Brain pericyte (primary cell): ENCODE measurements around the gene TRMU.

ENCODE experiments used
- DNase-seq: peaks from one replicate; pipeline ENCODE4 v3.0.0-alpha.2; 2012; ENCODE audit warnings: low read depth, low spot score

TRMU gene

GRCh38 chr22:46336119-46337078, 885 bp downstream of the TRMU start:
- DNase-seq, result no peak

DNA sequence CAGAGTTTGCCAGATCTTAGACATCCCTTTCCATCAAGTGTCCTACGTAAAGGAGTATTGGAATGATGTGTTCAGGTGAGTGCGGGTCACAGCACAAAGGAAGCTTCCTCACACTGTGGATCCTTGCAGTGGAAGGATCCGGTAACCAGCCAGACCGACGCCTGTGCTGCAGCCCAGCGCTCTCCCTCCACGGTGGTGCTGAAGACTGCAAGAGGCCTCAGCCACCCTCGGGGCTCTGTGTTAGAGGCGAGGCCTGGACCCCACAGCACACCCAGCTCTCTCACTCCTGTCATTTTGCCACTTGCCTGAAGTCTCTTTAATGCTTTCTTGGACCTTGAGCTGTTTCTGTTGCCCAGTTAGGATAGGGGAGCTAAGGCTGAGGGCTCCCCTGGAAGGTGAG, 2.4 kb downstream of the TRMU start:
- DNase-seq, result no peak

GRCh38 chr22:46338636-46339035, 3.1 kb downstream of the TRMU start:
- no peak for DNase-seq

DNA sequence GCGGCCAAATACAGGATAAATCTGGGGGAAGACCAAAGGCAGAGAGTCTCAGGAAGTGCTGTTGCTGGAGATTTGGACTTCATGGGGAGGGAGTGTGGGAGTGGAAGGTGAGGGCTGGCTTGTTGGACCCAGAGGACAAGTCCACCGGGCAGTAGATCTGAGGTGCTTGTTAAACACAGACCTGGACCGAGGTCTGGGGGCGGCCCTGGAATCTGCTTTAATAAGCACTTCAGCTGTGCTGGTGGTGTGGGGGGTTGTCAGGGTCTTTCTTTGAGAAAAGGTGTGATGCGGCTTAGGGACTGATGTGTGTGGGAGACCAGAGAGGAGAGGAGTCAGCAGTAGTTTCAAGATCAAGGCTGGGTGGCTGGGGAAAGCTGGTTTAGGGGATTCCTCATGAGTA, 4.4 kb downstream of the TRMU start:
- no peak for DNase-seq

- DNase-seq, result no peak
Observed at GRCh38 chr22:46340676-46341075, 5.2 kb downstream of the TRMU start.

GRCh38 chr22:46346680-46347405, 11.3 kb downstream of the TRMU start:
- DNase-seq, result no peak

DNA sequence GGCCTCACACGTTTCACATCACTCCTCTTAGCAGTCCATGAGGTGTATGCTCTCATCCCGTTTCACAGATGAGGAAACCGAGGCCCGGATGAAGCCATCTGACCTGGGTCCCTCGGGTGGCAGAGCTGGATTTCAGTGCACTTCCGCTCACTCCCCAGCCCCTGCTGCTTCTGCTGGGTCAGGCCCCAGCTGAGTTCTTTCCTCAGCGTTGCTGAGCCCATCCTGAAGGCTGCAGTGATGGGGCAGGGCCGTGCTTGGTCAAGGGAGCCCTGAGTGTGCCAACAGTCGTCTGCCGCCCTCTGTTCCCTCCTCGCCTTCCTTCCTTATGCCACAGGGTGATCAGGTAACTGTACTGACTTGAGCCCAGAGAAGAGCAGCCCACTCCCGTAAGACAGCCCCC, 12.1 kb downstream of the TRMU start:
- no peak for DNase-seq

- DNase-seq, result no peak
Observed at GRCh38 chr22:46348099-46348695, 12.7 kb downstream of the TRMU start.

DNA sequence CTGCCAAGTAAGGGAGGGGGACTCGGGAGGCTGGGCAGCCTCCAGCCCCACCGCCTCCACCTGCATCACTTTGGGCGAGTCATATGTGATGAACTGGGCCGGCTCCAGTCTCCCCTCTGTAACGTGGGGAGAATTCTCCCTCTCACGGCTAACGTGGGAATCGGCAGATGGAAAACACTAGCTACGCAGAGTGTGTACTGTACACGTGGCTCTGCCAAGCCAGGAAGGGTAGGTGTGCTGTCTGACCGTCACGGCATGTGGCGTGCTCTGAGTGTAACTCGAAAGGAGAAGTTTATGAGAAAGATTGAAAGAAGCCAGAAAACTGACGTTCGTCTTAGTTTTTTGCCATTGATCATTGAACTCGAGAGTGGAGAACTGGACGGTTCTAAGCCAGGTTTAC, 13.7 kb downstream of the TRMU start:
- no peak for DNase-seq

DNA sequence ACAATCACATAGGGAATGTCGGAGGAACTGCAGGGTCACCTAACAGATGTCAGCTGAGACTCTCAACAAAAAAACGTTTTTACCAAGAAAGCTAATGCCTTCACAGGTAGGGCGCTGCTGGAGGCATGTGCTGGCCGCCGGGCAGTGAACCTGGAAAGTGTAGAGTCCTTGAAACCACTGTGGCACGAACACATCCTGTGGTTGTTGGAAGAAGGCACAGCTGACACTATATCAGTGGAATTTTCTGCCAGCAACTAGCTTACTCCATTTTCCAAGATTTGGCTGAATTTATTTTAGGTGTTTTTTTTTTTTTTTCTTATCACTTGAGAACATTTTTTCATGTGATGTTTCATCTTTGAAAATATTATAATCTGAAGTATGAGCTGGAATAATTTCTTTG, 14.2 kb downstream of the TRMU start:
- DNase-seq, result no peak

DNA sequence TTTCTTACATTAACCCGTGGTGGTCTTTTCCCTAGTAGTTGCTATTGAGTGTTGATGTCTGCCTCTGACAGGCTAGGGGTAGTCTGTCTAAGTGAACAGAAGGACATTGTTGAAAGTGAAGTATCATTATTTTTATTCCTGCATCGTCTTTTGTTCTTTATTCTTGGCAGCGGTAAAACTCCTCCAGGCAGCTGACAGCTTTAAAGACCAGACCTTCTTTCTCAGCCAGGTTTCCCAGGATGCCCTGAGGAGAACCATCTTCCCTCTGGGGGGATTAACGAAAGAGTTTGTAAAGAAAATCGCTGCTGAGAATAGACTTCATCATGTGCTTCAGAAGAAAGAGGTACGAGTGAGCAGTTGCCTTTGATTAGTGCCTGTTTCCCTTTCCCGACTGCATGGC, 14.6 kb downstream of the TRMU start:
- no peak for DNase-seq

DNA sequence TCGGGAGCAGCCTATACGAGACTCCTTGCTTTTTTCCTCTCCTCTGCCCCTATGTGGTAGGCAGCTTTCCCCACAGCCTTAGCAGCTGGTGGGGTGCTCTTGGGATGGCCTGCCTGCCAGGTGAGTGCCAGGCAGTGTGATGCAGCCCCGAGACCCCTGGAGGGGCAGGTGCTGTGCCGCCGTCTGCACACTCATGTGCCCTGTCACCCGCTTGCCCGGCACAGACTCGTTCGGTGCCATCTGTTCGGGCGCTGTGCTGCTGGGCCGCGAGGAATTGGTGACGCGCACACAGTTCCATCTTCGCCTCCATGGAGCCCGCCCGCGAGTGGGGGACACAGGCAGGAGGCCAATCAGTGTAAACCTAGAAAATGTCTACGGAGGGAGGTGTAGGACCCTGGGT, 15.1 kb downstream of the TRMU start:
- DNase-seq, result no peak

DNA sequence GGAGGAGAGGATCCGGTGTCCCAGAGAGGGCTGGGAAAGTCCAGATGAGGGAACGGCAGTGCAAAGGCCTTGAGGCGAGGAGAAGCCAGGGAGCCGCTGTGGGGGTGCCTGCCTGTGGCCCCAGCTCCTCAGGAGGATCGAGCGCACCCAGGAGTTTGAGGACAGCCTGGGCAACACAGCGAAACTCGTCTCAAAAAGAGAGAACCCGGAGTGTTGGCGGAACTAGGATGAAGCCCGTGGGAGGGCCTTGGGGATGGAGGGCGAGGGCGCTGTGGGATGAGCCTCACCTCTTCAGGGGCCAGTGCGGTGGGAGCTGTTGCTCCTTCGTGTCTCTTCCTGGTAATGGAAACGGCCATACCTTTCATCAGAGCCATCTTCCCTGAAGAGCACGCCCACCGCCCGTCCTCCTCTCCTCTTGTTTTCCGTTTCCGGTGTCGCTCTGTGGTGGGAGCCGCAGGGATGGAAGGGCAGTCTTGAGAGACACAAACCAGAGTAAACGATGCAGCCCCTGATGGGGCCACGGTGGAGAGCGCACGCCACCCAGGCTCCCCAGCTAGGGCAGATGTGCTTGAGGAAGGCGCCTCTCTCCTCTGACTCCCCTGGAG, 15.7 kb downstream of the TRMU start:
- no peak for DNase-seq

- no peak for DNase-seq
Observed at GRCh38 chr22:46351767-46352166, 16.3 kb downstream of the TRMU start.

DNA sequence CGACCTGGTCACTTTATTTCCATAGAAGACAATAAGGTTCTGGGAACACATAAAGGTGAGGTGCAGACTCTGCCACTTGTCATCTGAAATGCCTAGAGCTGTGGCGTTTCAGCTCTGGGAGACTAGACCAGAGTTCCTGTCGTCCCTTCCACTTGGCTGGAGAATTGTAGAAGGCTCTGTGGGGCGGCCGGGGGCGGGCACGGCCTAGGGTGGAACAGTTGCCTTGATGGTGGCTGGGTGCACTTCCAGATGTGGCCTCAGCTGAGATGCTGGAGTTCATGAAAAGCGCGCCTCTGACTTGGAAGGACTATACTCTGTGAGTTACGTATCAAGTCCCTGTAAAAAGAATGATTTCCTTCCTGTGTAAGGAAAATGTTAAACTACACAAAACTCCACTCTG, 16.8 kb downstream of the TRMU start:
- DNase-seq, result no peak

DNA sequence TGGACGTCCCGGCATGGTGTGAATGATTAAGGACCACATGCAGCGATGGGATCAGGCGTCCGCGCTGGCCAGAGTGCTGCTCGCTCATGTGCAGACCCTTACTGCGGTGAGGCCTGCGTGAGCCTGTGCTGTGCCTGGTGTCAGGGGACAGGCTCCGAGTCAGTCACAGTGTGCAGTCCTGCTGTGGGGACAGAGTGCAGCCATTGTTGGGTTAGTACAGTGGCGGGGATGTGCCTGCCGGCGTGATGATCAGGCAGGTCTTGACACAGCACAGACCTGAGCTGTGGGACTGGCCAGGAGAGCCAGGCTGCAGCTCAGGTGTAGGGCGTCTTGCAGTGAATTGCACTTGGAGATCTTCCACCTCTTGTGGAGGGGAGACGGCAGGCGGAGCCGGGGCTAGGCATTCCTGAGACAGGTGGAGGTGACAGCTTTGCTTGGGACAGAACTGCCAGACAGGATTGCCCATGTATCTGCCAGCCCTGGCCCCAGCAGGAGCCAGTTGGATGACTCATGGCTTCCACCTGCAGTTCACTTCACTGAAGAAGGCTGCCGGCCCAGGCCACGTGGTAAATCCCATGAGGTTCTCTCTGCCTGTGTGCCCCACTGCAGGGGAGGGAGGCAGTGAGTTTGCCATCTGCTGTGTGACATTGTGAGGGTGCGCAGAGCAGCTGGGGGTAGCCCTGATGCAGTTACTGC, 17.3 kb downstream of the TRMU start:
- no peak for DNase-seq

- DNase-seq, result no peak
Observed at GRCh38 chr22:46353483-46354105, 18.1 kb downstream of the TRMU start.

GRCh38 chr22:46354176-46354992, 18.9 kb downstream of the TRMU start:
- DNase-seq, result no peak

DNA sequence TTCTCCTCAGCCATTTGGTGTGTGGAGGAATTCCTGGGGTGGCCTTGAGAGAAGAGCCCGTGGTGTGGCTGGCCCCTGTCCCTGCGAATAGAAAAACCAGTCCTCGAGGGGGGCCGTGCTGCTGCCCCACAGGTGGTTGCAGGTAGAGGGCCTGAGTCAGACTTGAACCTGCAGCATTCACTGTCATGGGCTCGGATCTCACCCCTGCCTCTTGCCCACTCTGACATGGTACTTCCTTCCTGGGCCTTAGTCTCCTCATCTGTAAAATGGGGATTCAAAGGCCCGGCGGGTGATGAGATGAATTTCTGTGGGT, 19.4 kb downstream of the TRMU start:
- DNase-seq, result no peak

DNA sequence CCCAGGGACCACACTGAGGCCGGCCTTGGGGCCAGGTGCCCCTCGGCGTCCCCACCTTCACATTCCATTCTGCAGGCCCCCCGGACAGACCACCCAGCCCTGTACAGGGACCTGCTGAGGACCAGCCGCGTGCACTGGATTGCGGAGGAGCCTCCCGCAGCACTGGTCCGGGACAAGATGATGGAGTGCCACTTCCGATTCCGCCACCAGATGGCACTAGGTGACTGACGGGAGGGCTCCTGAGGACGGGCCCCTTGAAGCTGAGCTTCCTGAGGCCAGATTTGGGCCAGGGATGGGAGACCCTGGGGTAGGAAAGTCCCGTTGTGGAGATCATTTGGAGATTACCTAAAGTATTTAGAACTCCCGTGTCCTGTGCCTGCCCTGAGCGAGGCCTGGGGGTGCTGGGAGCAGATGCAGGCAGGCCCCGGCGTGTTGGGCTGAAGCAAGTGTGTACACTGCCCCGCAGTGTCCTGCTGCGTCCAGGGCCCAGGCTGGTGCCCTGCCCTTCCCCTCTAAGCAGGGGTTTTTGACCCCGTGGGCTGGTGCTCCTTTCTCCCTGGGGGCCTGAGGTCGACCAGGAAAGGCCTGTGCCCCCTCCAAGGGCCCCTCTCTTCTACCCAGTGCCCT, 20.0 kb downstream of the TRMU start:
- DNase-seq, result no peak
